ENCODE measurements around the gene ICAM3. TPM values are rescaled to one million over a fixed set of nuclear protein-coding genes. Genes with fewer than 3 reads are reported as not detected.
"Not testable (repeated sequence)": the region's sequence is repeated elsewhere in the genome, so short reads cannot be mapped to it uniquely, and the experiment has no call there.

The ICAM3 gene
- total RNA-seq, 5 donors from 2014 or later (not counting 1 experiment from before 2014, with no cell fraction given), result 167 to 233 (median 183) TPM

GRCh38 chr19:10366950-10367512 lies 27.6 kb upstream of the ICAM3 start:
- H3K4me1 Mint-ChIP-seq; H3K4me3 ChIP-seq (ENCODE audit: control insufficient read depth in 1 of 2, extremely low read depth in 1 of 2, low read length in 1 of 2); H3K27ac ChIP-seq (ENCODE audit: low read length); DNase-seq; H3K4me3 Mint-ChIP-seq; H3K4me1 ChIP-seq (ENCODE audit: control insufficient read depth in 1 of 2, extremely low read depth in 1 of 2, insufficient read depth in 2 of 2, low read length in 2 of 2); H3K9me3 Mint-ChIP-seq; ATAC-seq (replicated peaks in 1 of 4); H3K27ac Mint-ChIP-seq; H3K27me3 ChIP-seq (replicated peaks in 1 of 2; ENCODE audit: control insufficient read depth in 2 of 2, extremely low read depth in 1 of 2, insufficient read depth in 2 of 2, low read length in 1 of 2); H3K27me3 Mint-ChIP-seq; H3K9me3 ChIP-seq: not testable (repeated sequence)
- POLR2A ChIA-PET, result interaction anchor here in 1 of 2 donors (0.6 kb wide), 1 partner anchor 498 kb away, joined by 3 read pairs; no protein-coding TSS in a partner anchor
- WGBS (ENCODE audit: insufficient coverage), result 100% methylated on average over 1 of the region's 4 CpGs
- CTCF ChIA-PET, result interaction anchor here in 1 of 2 donors (0.5 to 0.7 kb wide), 2 partner anchors 9 to 20 kb away, joined by 3 to 4 read pairs; no protein-coding TSS in a partner anchor
- H3K36me3 ChIP-seq (ENCODE audit: control insufficient read depth in 2 of 2, extremely low read depth in 1 of 2, insufficient read depth in 1 of 2, low read length in 1 of 2), result peaks cover 12 to 67% of the 10 kb centered on the region in 2 donors
- H3K36me3 Mint-ChIP-seq, result peaks cover 27% of the 10 kb centered on the region

- POLR2A ChIA-PET, result interaction anchor here in 1 of 2 donors (0.8 kb wide), 1 partner anchor 11 kb away, joined by 3 read pairs; no protein-coding TSS in a partner anchor
- ATAC-seq (replicated peaks in 1 of 4), result no peak
- H3K27me3 Mint-ChIP-seq, result no peaks in the 10 kb centered on the region
- Histone ChIP-seq H3K36me3 (ENCODE audit: control insufficient read depth in 2 of 2, extremely low read depth in 1 of 2, insufficient read depth in 1 of 2, low read length in 1 of 2) (peaks cover 15 to 74% of the 10 kb centered on the region in 2 donors), H3K27ac (ENCODE audit: low read length) (no peak overlapping the region), H3K27me3 (replicated peaks in 1 of 2; ENCODE audit: control insufficient read depth in 2 of 2, extremely low read depth in 1 of 2, insufficient read depth in 2 of 2, low read length in 1 of 2) (no peaks in the 10 kb centered on the region), H3K9me3 (no peaks in the 10 kb centered on the region), H3K4me3 (ENCODE audit: control insufficient read depth in 1 of 2, extremely low read depth in 1 of 2, low read length in 1 of 2) (no peak overlapping the region), H3K4me1 (ENCODE audit: control insufficient read depth in 1 of 2, extremely low read depth in 1 of 2, insufficient read depth in 2 of 2, low read length in 2 of 2) (no peaks in the 10 kb centered on the region)
- DNase-seq, result no peak
- H3K36me3 Mint-ChIP-seq, result peaks cover 34% of the 10 kb centered on the region
- H3K27ac Mint-ChIP-seq, result no peak overlapping the region
- CTCF ChIA-PET, result interaction anchor here in 1 of 2 donors (0.7 kb wide), 1 partner anchor 94 kb away, joined by 3 read pairs; no protein-coding TSS in a partner anchor
- peaks cover 0 to 8% (median 2%) of the 10 kb centered on the region in 3 donors for H3K4me1 Mint-ChIP-seq
- H3K4me3 Mint-ChIP-seq, result no peak overlapping the region
- WGBS (ENCODE audit: insufficient coverage), result 97% methylated on average over 22 of the region's 23 CpGs
- H3K9me3 Mint-ChIP-seq, result no peaks in the 10 kb centered on the region
These were observed 26.1 kb upstream of the ICAM3 start for GRCh38 chr19:10365518-10365917.

GRCh38 chr19:10364644-10365043 lies 25.2 kb upstream of the ICAM3 start:
- Histone ChIP-seq H3K27ac (ENCODE audit: low read length) (no peak overlapping the region), H3K36me3 (ENCODE audit: control insufficient read depth in 2 of 2, extremely low read depth in 1 of 2, insufficient read depth in 1 of 2, low read length in 1 of 2) (peaks cover 15 to 74% of the 10 kb centered on the region in 2 donors), H3K4me1 (ENCODE audit: control insufficient read depth in 1 of 2, extremely low read depth in 1 of 2, insufficient read depth in 2 of 2, low read length in 2 of 2) (no peaks in the 10 kb centered on the region), H3K4me3 (ENCODE audit: control insufficient read depth in 1 of 2, extremely low read depth in 1 of 2, low read length in 1 of 2) (no peak overlapping the region), H3K27me3 (replicated peaks in 1 of 2; ENCODE audit: control insufficient read depth in 2 of 2, extremely low read depth in 1 of 2, insufficient read depth in 2 of 2, low read length in 1 of 2) (no peaks in the 10 kb centered on the region), H3K9me3 (no peaks in the 10 kb centered on the region)
- no peak for DNase-seq
- Mint-ChIP-seq H3K4me3 (no peak overlapping the region), H3K4me1 (peaks cover 0 to 6% (median 2%) of the 10 kb centered on the region in 3 donors), H3K36me3 (peaks cover 34% of the 10 kb centered on the region), H3K27me3 (no peaks in the 10 kb centered on the region), H3K9me3 (no peaks in the 10 kb centered on the region), H3K27ac (no peak overlapping the region)
- 96% methylated on average over 15 of the region's 19 CpGs for whole genome bisulfite sequencing (ENCODE audit: insufficient coverage)
- POLR2A ChIA-PET, result no interaction called here
- ATAC-seq (replicated peaks in 1 of 4), result no peak
- CTCF ChIA-PET, result no interaction called here

- Histone ChIP-seq H3K9me3 (no peaks in the 10 kb centered on the region), H3K4me1 (ENCODE audit: control insufficient read depth in 1 of 2, extremely low read depth in 1 of 2, insufficient read depth in 2 of 2, low read length in 2 of 2) (no peaks in the 10 kb centered on the region), H3K4me3 (ENCODE audit: control insufficient read depth in 1 of 2, extremely low read depth in 1 of 2, low read length in 1 of 2) (no peak overlapping the region), H3K36me3 (ENCODE audit: control insufficient read depth in 2 of 2, extremely low read depth in 1 of 2, insufficient read depth in 1 of 2, low read length in 1 of 2) (peaks cover 21 to 74% of the 10 kb centered on the region in 2 donors), H3K27me3 (replicated peaks in 1 of 2; ENCODE audit: control insufficient read depth in 2 of 2, extremely low read depth in 1 of 2, insufficient read depth in 2 of 2, low read length in 1 of 2) (no peaks in the 10 kb centered on the region), H3K27ac (ENCODE audit: low read length) (no peak overlapping the region)
- Mint-ChIP-seq H3K4me3 (no peak overlapping the region), H3K36me3 (peaks cover 30% of the 10 kb centered on the region), H3K4me1 (no peaks in the 10 kb centered on the region), H3K27ac (no peak overlapping the region), H3K27me3 (no peaks in the 10 kb centered on the region), H3K9me3 (no peaks in the 10 kb centered on the region)
- ATAC-seq (replicated peaks in 1 of 4), result no peak
- no peak for DNase-seq
- POLR2A ChIA-PET, result no interaction called here
- WGBS (ENCODE audit: insufficient coverage), result 90% methylated on average over 9 of the region's 12 CpGs
- CTCF ChIA-PET, result no interaction called here
These were observed 24.4 kb upstream of the ICAM3 start for GRCh38 chr19:10363789-10364281.

GRCh38 chr19:10362259-10362658 lies 22.8 kb upstream of the ICAM3 start:
- ATAC-seq (replicated peaks in 1 of 4) (no peak), DNase-seq (no peak)
- no peak overlapping the region for H3K4me3 Mint-ChIP-seq
- H3K4me1 Mint-ChIP-seq, result no peaks in the 10 kb centered on the region
- no peaks in the 10 kb centered on the region for H3K27me3 Mint-ChIP-seq
- no peaks in the 10 kb centered on the region for H3K9me3 ChIP-seq
- H3K27ac ChIP-seq (ENCODE audit: low read length), result no peak overlapping the region
- H3K36me3 Mint-ChIP-seq, result peaks cover 26% of the 10 kb centered on the region
- CTCF ChIA-PET, result no interaction called here
- H3K27me3 ChIP-seq (replicated peaks in 1 of 2; ENCODE audit: control insufficient read depth in 2 of 2, extremely low read depth in 1 of 2, insufficient read depth in 2 of 2, low read length in 1 of 2), result no peaks in the 10 kb centered on the region
- over 99% methylated on average over 10 of the region's 18 CpGs for WGBS (ENCODE audit: insufficient coverage)
- H3K4me3 ChIP-seq (ENCODE audit: control insufficient read depth in 1 of 2, extremely low read depth in 1 of 2, low read length in 1 of 2), result no peak overlapping the region
- H3K36me3 ChIP-seq (ENCODE audit: control insufficient read depth in 2 of 2, extremely low read depth in 1 of 2, insufficient read depth in 1 of 2, low read length in 1 of 2), result peaks cover 25 to 81% of the 10 kb centered on the region in 2 donors
- POLR2A ChIA-PET, result no interaction called here
- H3K9me3 Mint-ChIP-seq, result no peaks in the 10 kb centered on the region
- no peaks in the 10 kb centered on the region for H3K4me1 ChIP-seq (ENCODE audit: control insufficient read depth in 1 of 2, extremely low read depth in 1 of 2, insufficient read depth in 2 of 2, low read length in 2 of 2)
- H3K27ac Mint-ChIP-seq, result no peak overlapping the region

GRCh38 chr19:10361569-10362011 lies 22.2 kb upstream of the ICAM3 start:
- Mint-ChIP-seq H3K4me3 (no peak overlapping the region), H3K27ac (no peak overlapping the region), H3K27me3 (no peaks in the 10 kb centered on the region), H3K36me3 (peaks cover 26% of the 10 kb centered on the region), H3K9me3 (no peaks in the 10 kb centered on the region), H3K4me1 (no peaks in the 10 kb centered on the region)
- ChIA-PET CTCF (no interaction called here), POLR2A (no interaction called here)
- Histone ChIP-seq H3K36me3 (ENCODE audit: control insufficient read depth in 2 of 2, extremely low read depth in 1 of 2, insufficient read depth in 1 of 2, low read length in 1 of 2) (peaks cover 27 to 78% of the 10 kb centered on the region in 2 donors), H3K4me1 (ENCODE audit: control insufficient read depth in 1 of 2, extremely low read depth in 1 of 2, insufficient read depth in 2 of 2, low read length in 2 of 2) (no peaks in the 10 kb centered on the region), H3K9me3 (no peaks in the 10 kb centered on the region), H3K4me3 (ENCODE audit: control insufficient read depth in 1 of 2, extremely low read depth in 1 of 2, low read length in 1 of 2) (no peak overlapping the region), H3K27ac (ENCODE audit: low read length) (no peak overlapping the region), H3K27me3 (replicated peaks in 1 of 2; ENCODE audit: control insufficient read depth in 2 of 2, extremely low read depth in 1 of 2, insufficient read depth in 2 of 2, low read length in 1 of 2) (no peaks in the 10 kb centered on the region)
- no peak for DNase-seq
- WGBS (ENCODE audit: insufficient coverage), result 95% methylated on average over 12 of the region's 16 CpGs
- no peak for ATAC-seq (replicated peaks in 1 of 4)

Data from T-cell (primary cell).